Measurements from ENCODE around the gene ZNF841. TPM values are rescaled to one million over a fixed set of nuclear protein-coding genes. Genes with fewer than 3 reads are reported as not detected.

The ZNF841 gene
- polyA plus RNA-seq, 1 experiment, result 11.1 TPM

- Histone ChIP-seq H3K27me3 (ENCODE audit: control insufficient read depth, insufficient read depth, low read length) (no peaks in the 10 kb centered on the region), H3K27ac (ENCODE audit: low read depth, low read length) (peak within 1 kb of the TSS; percentile 96), H3K4me3 (ENCODE audit: low read depth, low read length) (peak within 1 kb of the TSS; percentile 88), H3K9me3 (ENCODE audit: control insufficient read depth, insufficient read depth, low read length) (peaks cover 28% of the 10 kb centered on the region)
- DNase-seq (ENCODE audit: low read depth, low spot score), result peak; percentile 75
- ChIA-PET CTCF (interaction anchor here (0.6 to 1.1 kb wide), 5 partner anchors 90 to 1513 kb away, joined by 3 to 7 read pairs (median 3); no protein-coding TSS in a partner anchor), POLR2A (interaction anchor here (1.3 kb wide), 1 partner anchor 20 kb away, joined by 6 read pairs; the partner anchor contains the start of gene ZNF614)
- no peak for TF ChIP-seq CTCF (IDR thresholded peaks at IDR 0.05; ENCODE audit: low read depth, low read length)
Measured at GRCh38 chr19:52048555-52049501, 46.7 kb downstream of the ZNF841 start, which contains the start of gene ZNF432. ZNF432 (minus strand) TSS chr19:52048838; CDS start chr19:52046868, 1,970 bp downstream.

- no peaks in the 10 kb centered on the region for H3K27me3 ChIP-seq (ENCODE audit: control insufficient read depth, insufficient read depth, low read length)
- no peak overlapping the region for H3K27ac ChIP-seq (ENCODE audit: low read depth, low read length)
- H3K9me3 ChIP-seq (ENCODE audit: control insufficient read depth, insufficient read depth, low read length), result peaks cover 36% of the 10 kb centered on the region
- ChIA-PET POLR2A (no interaction called here), CTCF (no interaction called here)
- TF ChIP-seq CTCF (IDR thresholded peaks at IDR 0.05; ENCODE audit: low read depth, low read length), result no peak
- DNase-seq (ENCODE audit: low read depth, low spot score), result no peak
- H3K4me3 ChIP-seq (ENCODE audit: low read depth, low read length), result no peak overlapping the region
Measured at GRCh38 chr19:52039169-52039568, 56.4 kb downstream of the ZNF841 start.

- Histone ChIP-seq H3K27ac (ENCODE audit: low read depth, low read length) (no peak overlapping the region), H3K27me3 (ENCODE audit: control insufficient read depth, insufficient read depth, low read length) (no peaks in the 10 kb centered on the region), H3K4me3 (ENCODE audit: low read depth, low read length) (no peak overlapping the region), H3K9me3 (ENCODE audit: control insufficient read depth, insufficient read depth, low read length) (peaks cover 47% of the 10 kb centered on the region)
- TF ChIP-seq CTCF (IDR thresholded peaks at IDR 0.05; ENCODE audit: low read depth, low read length), result no peak
- CTCF ChIA-PET, result no interaction called here
- POLR2A ChIA-PET, result no interaction called here
- no peak for DNase-seq (ENCODE audit: low read depth, low spot score)
Measured at GRCh38 chr19:52034051-52034728, 61.4 kb downstream of the ZNF841 start.

GRCh38 chr19:52028780-52029123 is 66.8 kb downstream of the ZNF841 start:
- peak overlapping the region; percentile 96 for H3K27ac ChIP-seq (ENCODE audit: low read depth, low read length)
- DNase-seq (ENCODE audit: low read depth, low spot score), result no peak
- peak overlapping the region; percentile 96 for H3K4me3 ChIP-seq (ENCODE audit: low read depth, low read length)
- H3K27me3 ChIP-seq (ENCODE audit: control insufficient read depth, insufficient read depth, low read length), result no peaks in the 10 kb centered on the region
- ChIA-PET CTCF (no interaction called here), POLR2A (interaction anchor here (0.6 to 1.2 kb wide), 5 partner anchors 20 to 673 kb away, joined by 3 to 6 read pairs (median 4); partner anchors contain the start of gene ZNF432)
- peaks cover 25% of the 10 kb centered on the region for H3K9me3 ChIP-seq (ENCODE audit: control insufficient read depth, insufficient read depth, low read length)
- no peak for TF ChIP-seq CTCF (IDR thresholded peaks at IDR 0.05; ENCODE audit: low read depth, low read length)
